Karpas-422 (cell line): ENCODE data around the gene IL31RA. TPM values are rescaled to one million over a fixed set of nuclear protein-coding genes. Genes with fewer than 3 reads are reported as not detected.
"Not testable (repeated sequence)": the region's sequence is repeated elsewhere in the genome, so short reads cannot be mapped to it uniquely, and the experiment has no call there.

Source experiments
- DNase-seq: peaks from one replicate; pipeline ENCODE4 v3.0.0-alpha.2; 2015
- H2AFZ ChIP-seq: fragments of 200-600 bp; sonication (generic); 2 replicates; pipeline ENCODE4 v1.6.1; 2014; ENCODE audit warnings: antibody characterized with exemption, low read length, mixed read lengths
- H3K27ac ChIP-seq: fragments of 200-600 bp; sonication (generic); 2 replicates; pipeline ENCODE4 v1.5.1; 2014; ENCODE audit warnings: mild to moderate bottlenecking, low read length, moderate library complexity
- H3K27me3 ChIP-seq: fragments of 200-600 bp; sonication (generic); 2 replicates; pipeline ENCODE4 v1.6.1; 2014; ENCODE audit warnings: low read length, mixed read lengths
- H3K36me3 ChIP-seq: fragments of 200-600 bp; sonication (generic); 2 replicates; pipeline ENCODE4 v1.6.1; 2014; ENCODE audit warnings: low read length, mixed read lengths; ENCODE audit not compliant: insufficient read depth
- H3K4me1 ChIP-seq: fragments of 200-600 bp; sonication (generic); 2 replicates; pipeline ENCODE4 v1.6.1; 2014; ENCODE audit warnings: mild to moderate bottlenecking, low read length, mixed read lengths
- H3K4me2 ChIP-seq: fragments of 200-600 bp; sonication (generic); 2 replicates; pipeline ENCODE4 v1.6.1; 2014; ENCODE audit warnings: low read length, low read depth, mild to moderate bottlenecking; ENCODE audit not compliant: poor library complexity, severe bottlenecking
- H3K4me3 ChIP-seq: fragments of 200-600 bp; sonication (generic); 2 replicates; pipeline ENCODE4 v1.5.1; 2014; ENCODE audit warnings: mild to moderate bottlenecking, antibody characterized with exemption, low read length, mixed read lengths
- H3K79me2 ChIP-seq: fragments of 200-600 bp; sonication (generic); 2 replicates; pipeline ENCODE4 v1.6.1; 2014; ENCODE audit warnings: mild to moderate bottlenecking, low read length, mixed read lengths
- H3K9ac ChIP-seq: fragments of 200-600 bp; sonication (generic); 2 replicates; pipeline ENCODE4 v1.6.0; 2014; ENCODE audit warnings: low read length
- H3K9me2 ChIP-seq: fragments of 200-600 bp; sonication (generic), shearing (Covaris generic); replicated peaks from 2 replicates; pipeline ENCODE4 v1.6.0; 2014; ENCODE audit warnings: mild to moderate bottlenecking, low read length, moderate library complexity; ENCODE audit not compliant: insufficient read depth
- H3K9me3 ChIP-seq: fragments of 300-700, 200-600 bp; sonication (generic); 2 replicates; pipeline ENCODE4 v1.6.1; 2014; ENCODE audit warnings: low read length, mixed read lengths
- H4K20me1 ChIP-seq: fragments of 200-600 bp; sonication (generic); 2 replicates; pipeline ENCODE4 v1.6.1; 2014; ENCODE audit warnings: mild to moderate bottlenecking, antibody characterized with exemption, low read length, low read depth; ENCODE audit not compliant: insufficient read depth
- total RNA-seq: library from RNA; depleted of rRNA; stranded (reverse); fragments of >200 nt; shearing (Covaris generic); gene quantifications from 2 replicates; pipeline ENCODE4 v1.2.3, GENCODE V29; 2014; ENCODE audit warnings: low replicate concordance

The IL31RA gene
- total RNA-seq, 1 experiment from 2014 or later: not detected

- peak; percentile 93 for DNase-seq
- no peaks in the 10 kb centered on the region for H3K79me2 ChIP-seq
- H4K20me1 ChIP-seq: no peaks in the 10 kb centered on the region
- no peak overlapping the region for H2AFZ ChIP-seq
- no peaks in the 10 kb centered on the region for H3K9me3 ChIP-seq
- H3K9ac ChIP-seq: no peak overlapping the region
- no peak overlapping the region for H3K4me3 ChIP-seq
- H3K36me3 ChIP-seq: no peaks in the 10 kb centered on the region
- no peaks in the 10 kb centered on the region for H3K9me2 ChIP-seq
- H3K4me2 ChIP-seq: no peak overlapping the region
- H3K4me1 ChIP-seq: no peaks in the 10 kb centered on the region
- no peak overlapping the region for H3K27ac ChIP-seq
- H3K27me3 ChIP-seq: no peaks in the 10 kb centered on the region
Measured at GRCh38 chr5:55936100-55936693, 85.0 kb downstream of the IL31RA start.

- not testable (repeated sequence) for H3K27me3 ChIP-seq
Measured at GRCh38 chr5:55937598-55937997, 86.4 kb downstream of the IL31RA start.

GRCh38 chr5:55941154-55941553, 90.0 kb downstream of the IL31RA start:
- H3K79me2 ChIP-seq, H3K27me3 ChIP-seq: not testable (repeated sequence)

More at GRCh38 chr5:55937598-55937997, 86.4 kb downstream of the IL31RA start:
- H2AFZ ChIP-seq, H3K36me3 ChIP-seq, H3K9ac ChIP-seq, H4K20me1 ChIP-seq, H3K4me1 ChIP-seq, H3K27ac ChIP-seq, DNase-seq, H3K4me3 ChIP-seq, H3K79me2 ChIP-seq, H3K9me2 ChIP-seq, H3K4me2 ChIP-seq, H3K9me3 ChIP-seq: not testable (repeated sequence)

GRCh38 chr5:55959208-55959607, 108.1 kb downstream of the IL31RA start:
- Histone ChIP-seq H3K79me2 (no peaks in the 10 kb centered on the region), H3K36me3 (no peaks in the 10 kb centered on the region), H3K27me3 (no peaks in the 10 kb centered on the region), H3K4me1 (no peaks in the 10 kb centered on the region), H3K4me2 (no peak overlapping the region), H3K9ac (no peak overlapping the region), H3K4me3 (no peak overlapping the region), H3K27ac (no peak overlapping the region), H3K9me3 (no peaks in the 10 kb centered on the region), H2AFZ (no peak overlapping the region), H4K20me1 (no peaks in the 10 kb centered on the region), H3K9me2 (no peaks in the 10 kb centered on the region)
- no peak for DNase-seq

More at GRCh38 chr5:55941154-55941553, 90.0 kb downstream of the IL31RA start:
- H3K9me2 ChIP-seq, H3K36me3 ChIP-seq, H3K4me3 ChIP-seq, H4K20me1 ChIP-seq, H3K4me1 ChIP-seq, H3K4me2 ChIP-seq, DNase-seq, H3K27ac ChIP-seq, H3K9me3 ChIP-seq, H3K9ac ChIP-seq, H2AFZ ChIP-seq: not testable (repeated sequence)

- H3K9me2 ChIP-seq: no peaks in the 10 kb centered on the region
- no peaks in the 10 kb centered on the region for H3K27me3 ChIP-seq
- no peak overlapping the region for H3K9ac ChIP-seq
- no peaks in the 10 kb centered on the region for H3K79me2 ChIP-seq
- no peaks in the 10 kb centered on the region for H4K20me1 ChIP-seq
- no peak for DNase-seq
- H2AFZ ChIP-seq: no peak overlapping the region
- H3K4me3 ChIP-seq: no peak overlapping the region
- H3K27ac ChIP-seq: no peak overlapping the region
- H3K9me3 ChIP-seq: no peaks in the 10 kb centered on the region
- H3K36me3 ChIP-seq: no peaks in the 10 kb centered on the region
- no peaks in the 10 kb centered on the region for H3K4me1 ChIP-seq
- H3K4me2 ChIP-seq: no peak overlapping the region
Measured at GRCh38 chr5:55960779-55961178, 109.6 kb downstream of the IL31RA start.

GRCh38 chr5:55965525-55965924, 114.4 kb downstream of the IL31RA start:
- Histone ChIP-seq H3K27ac (no peak overlapping the region), H3K4me3 (no peak overlapping the region), H3K36me3 (no peaks in the 10 kb centered on the region), H4K20me1 (no peaks in the 10 kb centered on the region), H3K4me1 (no peaks in the 10 kb centered on the region), H3K4me2 (no peak overlapping the region), H3K9me2 (no peaks in the 10 kb centered on the region), H3K9ac (no peak overlapping the region), H2AFZ (no peak overlapping the region), H3K9me3 (no peaks in the 10 kb centered on the region), H3K79me2 (no peaks in the 10 kb centered on the region), H3K27me3 (no peaks in the 10 kb centered on the region)
- DNase-seq: no peak

GRCh38 chr5:55966284-55966683, 115.1 kb downstream of the IL31RA start:
- H3K4me1 ChIP-seq: no peaks in the 10 kb centered on the region
- no peak for DNase-seq
- H3K79me2 ChIP-seq: no peaks in the 10 kb centered on the region
- no peak overlapping the region for H3K9ac ChIP-seq
- no peak overlapping the region for H3K4me3 ChIP-seq
- H4K20me1 ChIP-seq: no peaks in the 10 kb centered on the region
- no peak overlapping the region for H2AFZ ChIP-seq
- H3K4me2 ChIP-seq: no peak overlapping the region
- no peaks in the 10 kb centered on the region for H3K36me3 ChIP-seq
- no peaks in the 10 kb centered on the region for H3K27me3 ChIP-seq
- H3K9me2 ChIP-seq: no peaks in the 10 kb centered on the region
- H3K27ac ChIP-seq: no peak overlapping the region
- H3K9me3 ChIP-seq: no peaks in the 10 kb centered on the region

- Histone ChIP-seq H3K4me3 (no peak overlapping the region), H3K9ac (no peak overlapping the region), H3K79me2 (no peaks in the 10 kb centered on the region), H2AFZ (no peak overlapping the region), H3K4me2 (no peak overlapping the region), H3K27me3 (no peaks in the 10 kb centered on the region), H3K4me1 (no peaks in the 10 kb centered on the region), H3K9me3 (no peaks in the 10 kb centered on the region), H3K27ac (no peak overlapping the region), H3K9me2 (no peaks in the 10 kb centered on the region), H4K20me1 (no peaks in the 10 kb centered on the region), H3K36me3 (no peaks in the 10 kb centered on the region)
- no peak for DNase-seq
Measured at GRCh38 chr5:55969956-55970355, 118.8 kb downstream of the IL31RA start.
